HG03457 (cell line): ENCODE results near the gene SUZ12.
"Not testable (repeated sequence)": the region's sequence is repeated elsewhere in the genome, so short reads cannot be mapped to it uniquely, and the experiment has no call there.

Source experiments
- ATAC-seq: cut with Tn5 transposase; IDR thresholded peaks from one replicate; pipeline ENCODE4 v1.9.1; 2021; ENCODE audit warnings: moderate number of reproducible peaks; ENCODE audit not compliant: unreplicated experiment

SUZ12 gene

DNA sequence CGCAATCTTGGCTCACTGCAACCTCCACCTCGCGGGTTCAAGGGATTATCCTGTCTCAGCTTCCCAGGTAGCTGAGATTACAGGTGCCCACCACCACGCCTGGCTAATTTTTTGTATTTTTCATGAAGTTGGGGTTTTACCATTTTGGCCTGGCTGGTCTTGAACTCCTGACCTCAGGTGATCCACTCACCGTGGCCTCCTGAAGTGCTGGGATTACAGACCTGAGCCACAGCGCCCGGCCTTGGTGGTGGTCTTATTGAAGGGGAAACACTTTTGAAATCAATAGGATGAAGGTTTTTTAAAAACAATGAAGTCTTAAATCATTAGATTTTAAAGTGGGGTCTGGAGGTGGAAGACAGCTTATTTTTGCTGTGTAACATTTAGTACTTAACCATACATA is 5.6 kb downstream of the SUZ12 start:
- not testable (repeated sequence) for ATAC-seq

DNA sequence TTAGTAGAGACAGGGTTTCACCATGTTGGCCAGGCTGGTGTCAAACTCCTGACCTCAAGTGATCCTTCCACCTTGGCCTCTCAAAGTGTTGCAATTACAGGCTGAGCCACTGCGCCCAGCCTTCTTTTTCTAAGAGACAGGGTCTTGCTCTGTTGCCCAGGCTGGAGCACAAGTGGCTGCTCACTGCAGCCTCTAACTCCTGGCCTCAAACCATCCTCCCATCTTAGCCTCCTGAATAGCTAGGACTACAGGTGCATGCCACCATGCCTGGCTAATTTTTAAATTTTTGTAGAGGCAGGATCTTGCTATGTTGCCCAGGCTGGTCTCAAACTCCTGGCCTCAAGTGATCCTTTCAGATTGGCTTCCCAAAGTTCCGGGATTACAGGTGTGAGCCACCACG is 15.1 kb downstream of the SUZ12 start:
- not testable (repeated sequence) for ATAC-seq

DNA sequence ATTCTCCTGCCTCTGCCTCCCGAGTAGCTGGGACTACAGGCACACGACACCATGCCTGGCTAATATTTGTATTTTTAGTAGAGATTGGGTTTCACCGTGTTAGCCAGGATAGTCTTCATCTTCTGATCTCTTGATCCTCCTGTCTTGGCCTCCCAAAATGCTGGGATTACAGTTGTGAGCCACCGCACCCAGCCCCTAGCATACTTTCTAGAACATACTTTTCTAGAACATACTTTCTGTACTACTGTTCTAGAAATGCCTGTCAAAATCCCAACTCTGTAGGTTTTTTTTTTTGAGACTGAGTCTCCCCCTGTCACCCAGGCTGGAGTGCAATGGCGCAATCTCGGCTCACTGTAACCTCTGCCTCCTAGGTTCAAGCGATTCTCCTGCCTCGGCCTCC is 27.3 kb downstream of the SUZ12 start:
- not testable (repeated sequence) for ATAC-seq

- ATAC-seq, result no peak
These were observed 30.8 kb downstream of the SUZ12 start for GRCh38 chr17:31967648-31968047.

DNA sequence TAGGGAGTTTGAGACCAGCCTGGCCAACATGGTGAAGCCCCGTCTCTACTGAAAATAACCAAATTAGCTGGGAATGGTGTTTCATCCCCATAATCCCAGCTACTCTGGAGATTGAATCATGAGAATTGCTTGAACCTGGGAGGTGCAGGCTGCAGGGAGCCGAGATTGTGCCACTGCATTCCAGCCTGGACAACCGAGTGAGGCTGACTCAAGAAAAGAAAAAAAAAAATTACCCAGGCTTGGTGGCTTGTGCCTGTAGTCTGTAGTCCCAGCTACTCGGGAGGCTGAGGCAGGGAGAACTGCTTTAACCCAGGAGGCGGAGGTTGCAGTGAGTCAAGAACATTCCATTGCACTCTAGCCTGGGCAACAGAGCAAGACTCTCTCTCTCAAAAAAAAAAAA is 33.6 kb downstream of the SUZ12 start:
- ATAC-seq, result not testable (repeated sequence)

DNA sequence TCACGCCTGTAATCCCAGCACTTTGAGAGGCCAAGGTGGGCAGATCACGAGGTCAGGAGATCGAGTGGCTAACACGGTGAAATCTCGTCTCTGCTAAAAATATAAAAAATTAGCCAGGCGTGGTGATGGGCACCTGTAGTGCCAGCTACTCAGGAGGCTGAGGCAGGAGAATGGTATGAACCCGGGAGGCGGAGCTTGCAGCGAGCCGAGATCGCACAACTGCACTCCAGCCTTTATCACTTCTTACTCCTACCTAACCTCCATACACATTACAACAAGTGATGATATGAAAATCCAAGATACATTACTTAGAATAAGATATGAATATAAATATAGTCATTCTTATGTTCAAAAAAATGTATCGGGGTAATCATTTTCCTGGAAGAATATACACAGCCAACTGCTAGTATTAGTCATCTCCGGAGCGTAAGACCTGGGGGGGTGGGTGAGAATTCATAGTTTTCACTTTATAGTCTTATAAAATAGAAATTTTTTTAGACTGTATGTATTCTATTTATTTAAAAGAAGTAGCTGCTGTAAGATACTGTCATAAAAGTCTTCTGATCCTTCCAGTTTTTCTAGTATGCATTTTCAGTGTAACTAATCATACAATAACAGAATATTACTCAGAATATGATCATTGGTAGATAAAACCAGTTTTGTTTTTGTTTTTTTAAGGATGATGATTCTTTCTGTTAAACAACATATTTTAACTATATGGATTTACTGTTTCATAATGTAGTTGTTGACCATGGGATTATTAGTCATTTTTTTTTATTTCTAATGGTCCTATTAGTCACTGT is 37.7 kb downstream of the SUZ12 start:
- ATAC-seq, result not testable (repeated sequence)

DNA sequence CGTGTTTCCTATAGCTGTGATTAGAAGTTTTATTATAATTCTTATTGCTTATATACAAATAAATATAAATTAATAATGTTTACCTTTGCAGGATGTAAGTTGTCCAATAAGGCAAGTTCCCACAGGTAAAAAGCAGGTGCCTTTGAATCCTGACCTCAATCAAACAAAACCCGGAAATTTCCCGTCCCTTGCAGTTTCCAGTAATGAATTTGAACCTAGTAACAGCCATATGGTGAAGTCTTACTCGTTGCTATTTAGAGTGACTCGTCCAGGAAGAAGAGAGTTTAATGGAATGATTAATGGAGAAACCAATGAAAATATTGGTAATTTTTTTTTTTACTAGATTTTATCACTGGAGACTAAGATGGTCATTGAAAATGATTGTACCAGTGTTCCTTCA is 38.6 kb downstream of the SUZ12 start:
- not testable (repeated sequence) for ATAC-seq

DNA sequence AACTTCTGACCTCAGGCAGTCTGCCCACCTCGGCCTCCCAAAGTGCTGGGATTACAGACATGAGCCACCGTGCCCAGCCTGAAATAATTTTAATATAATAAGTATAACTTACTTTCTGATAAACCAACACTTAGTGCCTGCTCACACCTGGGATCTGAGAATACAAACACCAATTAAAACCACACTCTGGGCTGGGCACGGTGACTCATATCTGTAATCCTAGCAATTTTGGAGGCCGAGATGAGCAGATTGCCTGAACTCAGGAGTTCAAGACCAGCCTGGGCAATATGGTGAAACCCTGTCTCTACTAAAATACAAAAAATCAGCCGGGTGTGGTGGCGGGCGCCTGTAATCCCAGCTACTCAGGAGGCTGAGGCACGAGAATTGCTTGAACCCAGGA is 55.0 kb downstream of the SUZ12 start:
- ATAC-seq, result not testable (repeated sequence)

DNA sequence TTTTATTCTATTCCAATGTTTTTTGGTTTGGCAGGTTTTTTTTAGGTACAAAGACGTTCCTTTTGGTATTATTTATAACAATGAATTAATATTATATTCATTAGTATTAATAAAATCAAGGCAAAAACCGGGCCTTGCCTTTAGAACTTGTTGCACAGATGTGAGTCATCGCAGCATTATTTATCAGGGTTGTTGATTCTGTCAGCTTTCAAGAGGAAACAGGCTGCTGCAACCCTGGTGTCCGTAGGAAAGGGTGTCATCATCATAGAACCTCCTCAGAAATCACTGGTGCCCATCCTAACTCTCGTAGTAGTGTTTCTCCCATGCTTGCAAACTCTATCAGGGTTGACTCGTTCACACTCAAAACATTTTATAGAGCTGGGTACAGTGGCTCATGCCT is 60.2 kb downstream of the SUZ12 start:
- no peak for ATAC-seq

DNA sequence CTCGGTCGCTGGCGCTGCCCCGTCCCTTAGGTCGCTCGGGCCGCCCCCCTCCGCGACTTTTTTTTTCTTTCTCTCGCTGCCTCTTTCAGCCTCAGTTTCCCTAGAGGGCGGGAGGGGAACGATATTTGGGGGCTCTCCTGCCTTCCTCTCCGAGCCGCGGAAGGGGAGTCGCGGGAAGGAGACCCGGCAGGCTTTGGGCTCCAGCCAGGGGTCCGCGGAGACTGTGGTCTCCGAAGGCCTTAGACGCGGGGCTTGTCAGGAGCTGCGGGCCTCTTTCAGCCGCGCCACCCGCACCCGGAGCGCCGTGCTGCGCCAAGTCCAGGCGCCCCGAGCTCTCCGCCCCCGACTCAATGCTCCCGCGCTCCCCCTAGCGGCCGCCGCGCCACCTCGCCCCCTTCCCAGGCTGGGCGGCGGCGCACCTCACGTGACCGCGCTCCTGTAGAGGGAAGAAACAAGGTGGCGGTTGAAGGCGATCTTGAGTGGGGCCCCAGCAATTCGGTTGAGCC is 70.2 kb downstream of the SUZ12 start, which contains the start of gene LRRC37B:
Gene LRRC37B, plus strand, starts transcription at position 427 of the 506 bp plus-strand sequence. CDS start 14,010 bp downstream, outside the sequence.
- ATAC-seq, result no peak

DNA sequence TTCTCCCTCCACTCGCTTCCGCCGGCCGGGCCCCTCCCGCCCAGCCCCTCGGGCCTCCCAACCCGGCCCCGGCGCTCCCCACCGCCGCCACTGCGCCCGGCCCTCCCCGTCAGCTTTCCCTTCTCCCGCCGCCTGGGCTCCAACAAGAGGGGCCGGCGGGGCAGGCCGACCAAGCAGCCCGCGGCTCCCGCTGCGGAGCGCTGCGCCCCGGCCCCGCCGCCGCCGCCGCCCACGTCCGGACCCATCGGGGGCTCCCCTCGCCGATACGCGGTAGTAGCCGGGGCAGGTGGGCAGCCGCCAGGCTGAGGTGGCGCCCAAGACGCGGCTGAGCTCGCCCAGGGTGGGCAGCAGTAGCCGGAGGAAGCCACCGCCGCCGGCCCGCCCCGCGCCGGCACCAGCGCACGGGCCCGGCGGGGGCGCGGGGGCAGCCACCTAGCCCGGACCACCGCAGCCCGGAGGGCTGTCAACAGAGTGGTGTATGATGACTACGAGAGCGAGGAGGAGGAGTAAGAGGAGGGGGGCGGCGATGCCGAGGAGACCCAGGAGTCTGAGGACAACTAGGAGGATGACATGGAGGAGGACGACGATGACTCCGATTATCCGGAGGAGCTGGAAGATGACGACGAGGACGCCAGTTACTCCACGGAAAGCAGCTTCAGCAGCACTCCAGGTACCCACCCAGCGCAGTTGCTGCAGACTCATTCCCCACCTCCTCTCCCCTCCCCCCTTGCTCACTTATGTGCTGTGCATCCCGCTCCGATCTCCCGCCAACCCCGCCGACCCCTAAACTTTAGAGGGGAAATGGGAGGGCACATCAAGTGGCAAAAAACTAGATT is 70.9 kb downstream of the SUZ12 start:
- ATAC-seq, result no peak

DNA sequence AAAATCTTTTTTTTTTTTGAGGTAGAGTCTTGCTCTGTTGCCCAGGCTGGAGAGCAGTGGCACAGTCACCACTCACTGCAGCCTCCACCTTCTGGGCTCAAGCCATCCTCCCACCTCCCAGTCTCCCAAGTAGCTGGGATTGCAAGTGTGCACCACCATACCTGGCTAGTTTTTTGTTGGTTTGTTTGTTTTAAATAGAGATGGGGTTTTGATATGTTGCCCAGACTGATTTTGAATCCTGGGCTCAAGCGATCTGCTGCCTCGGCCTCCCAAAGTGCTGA is 72.4 kb downstream of the SUZ12 start:
- ATAC-seq, result no peak

GRCh38 chr17:32010114-32010513 is 73.3 kb downstream of the SUZ12 start:
- ATAC-seq, result no peak

- ATAC-seq, result no peak
These were observed 78.6 kb downstream of the SUZ12 start for GRCh38 chr17:32015245-32016013.

GRCh38 chr17:32016231-32016630 is 79.4 kb downstream of the SUZ12 start:
- no peak for ATAC-seq

DNA sequence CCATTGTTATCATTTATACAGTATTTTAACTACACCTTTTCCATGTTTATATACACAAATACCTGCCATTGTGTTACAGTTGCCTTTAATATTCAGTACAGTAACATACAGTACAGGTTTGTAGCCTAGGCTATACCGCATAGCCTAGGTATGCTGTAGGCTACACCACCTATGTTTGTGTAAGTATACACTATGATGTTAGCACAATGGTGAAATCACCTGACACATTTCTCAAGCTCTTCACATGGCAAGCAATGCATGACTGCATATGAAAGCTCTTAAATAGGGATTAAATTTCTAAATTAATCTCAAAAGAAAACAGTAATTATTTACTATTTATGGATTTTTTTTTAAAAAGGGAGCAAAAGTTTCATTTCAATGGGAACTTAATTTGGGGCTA is 82.4 kb downstream of the SUZ12 start:
- ATAC-seq, result no peak

- no peak for ATAC-seq
These were observed 84.3 kb downstream of the SUZ12 start for GRCh38 chr17:32020943-32021614.

GRCh38 chr17:32021615-32021955 is 84.8 kb downstream of the SUZ12 start:
- ATAC-seq, result no peak

DNA sequence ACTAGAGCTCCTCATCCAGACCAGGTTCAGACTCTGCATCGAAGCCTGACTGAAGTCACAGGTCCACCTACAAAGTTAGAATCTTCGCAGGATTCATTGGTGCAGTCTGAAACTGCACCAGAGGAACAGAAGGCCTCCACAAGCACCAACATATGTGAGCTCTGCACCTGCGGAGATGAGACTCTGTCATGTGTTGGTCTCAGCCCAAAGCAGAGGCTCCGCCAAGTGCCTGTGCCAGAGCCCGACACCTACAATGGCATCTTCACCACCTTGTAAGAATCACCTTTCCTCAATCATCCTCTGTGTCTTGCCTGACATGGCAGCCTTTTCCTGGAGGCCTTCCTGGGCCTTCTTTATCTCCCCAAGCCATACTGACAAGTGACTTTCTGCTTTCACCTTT is 85.7 kb downstream of the SUZ12 start:
- ATAC-seq, result not testable (repeated sequence)

- ATAC-seq, result not testable (repeated sequence)
These were observed 90.5 kb downstream of the SUZ12 start for GRCh38 chr17:32027271-32027670.

DNA sequence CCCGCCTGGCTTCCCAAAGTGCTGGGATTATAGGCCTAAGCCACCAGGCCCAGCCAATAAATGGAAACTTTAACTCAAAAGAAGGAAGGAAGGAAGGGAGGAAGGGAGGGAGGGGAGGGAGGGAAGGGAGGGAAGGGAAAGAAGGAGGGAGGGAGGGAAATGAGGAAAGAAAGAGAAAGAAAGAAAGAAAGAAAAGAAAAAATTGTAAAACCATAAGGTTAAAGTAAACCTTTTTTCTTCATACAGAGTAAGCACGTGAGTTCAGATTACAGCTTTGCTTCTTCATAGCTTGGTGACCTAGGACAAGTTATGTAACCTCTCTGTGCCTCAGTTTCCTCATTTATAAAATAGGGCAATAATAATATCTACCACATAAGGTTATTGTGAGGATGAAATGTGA is 96.4 kb downstream of the SUZ12 start:
- ATAC-seq, result no peak
